ENCODE measurements around the gene AGBL1.

The AGBL1 gene

DNA sequence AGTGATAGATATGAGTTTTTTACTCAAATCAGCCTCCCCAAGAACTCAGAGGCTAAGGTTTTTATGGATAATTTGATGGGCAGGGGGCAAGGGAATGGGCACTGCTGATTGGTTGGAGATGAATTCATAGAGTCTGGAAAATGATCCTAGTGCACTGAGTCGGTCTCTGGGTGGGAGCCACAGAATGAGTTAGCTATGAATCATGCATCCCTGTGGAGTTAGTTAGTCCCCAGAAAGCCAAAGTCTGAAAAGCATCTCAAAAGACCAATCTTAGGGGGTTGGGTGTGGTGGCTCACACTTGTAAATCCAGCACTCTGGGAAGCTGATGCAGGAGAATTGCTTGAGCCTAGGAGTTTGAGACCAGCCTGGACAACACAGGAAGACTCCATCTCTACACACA lies 516.1 kb downstream of the AGBL1 start:
- H3K4me3 ChIP-seq (ENCODE audit: low read length), result no peak overlapping the region
- no peak for DNase-seq (ENCODE audit: low read depth, low spot score)

- no peak overlapping the region for H3K4me3 ChIP-seq (ENCODE audit: low read length)
- DNase-seq (ENCODE audit: low read depth, low spot score), result no peak
Observed at GRCh38 chr15:86603466-86603865, 523.8 kb downstream of the AGBL1 start.

- DNase-seq (ENCODE audit: low read depth, low spot score), result no peak
- H3K4me3 ChIP-seq (ENCODE audit: low read length), result no peak overlapping the region
Observed at GRCh38 chr15:86608461-86609205, 529.0 kb downstream of the AGBL1 start.

GRCh38 chr15:86609275-86609674 lies 529.6 kb downstream of the AGBL1 start:
- no peak overlapping the region for H3K4me3 ChIP-seq (ENCODE audit: low read length)
- no peak for DNase-seq (ENCODE audit: low read depth, low spot score)

DNA sequence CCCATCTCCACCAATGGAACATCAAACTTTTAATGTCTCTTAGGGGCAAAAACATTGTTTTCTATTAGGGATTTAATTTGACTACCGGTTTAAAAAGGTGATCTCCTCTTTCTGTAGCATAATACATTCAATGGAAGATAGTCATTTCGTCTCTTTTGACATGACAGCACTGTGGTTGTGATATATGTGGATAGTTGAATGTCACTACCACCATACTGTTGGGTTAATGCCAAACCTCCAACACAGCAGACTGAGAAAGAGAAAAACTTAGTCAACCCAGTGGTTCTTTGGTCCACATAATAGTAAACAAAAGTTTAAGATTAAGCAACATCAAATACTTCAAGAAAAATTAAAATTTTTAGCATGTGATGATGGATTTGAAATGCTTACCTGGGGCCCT lies 530.4 kb downstream of the AGBL1 start:
- DNase-seq (ENCODE audit: low read depth, low spot score), result no peak
- H3K4me3 ChIP-seq (ENCODE audit: low read length), result no peak overlapping the region

GRCh38 chr15:86611417-86612040 lies 531.9 kb downstream of the AGBL1 start:
- no peak overlapping the region for H3K4me3 ChIP-seq (ENCODE audit: low read length)
- peak; percentile 47 for DNase-seq (ENCODE audit: low read depth, low spot score)

DNA sequence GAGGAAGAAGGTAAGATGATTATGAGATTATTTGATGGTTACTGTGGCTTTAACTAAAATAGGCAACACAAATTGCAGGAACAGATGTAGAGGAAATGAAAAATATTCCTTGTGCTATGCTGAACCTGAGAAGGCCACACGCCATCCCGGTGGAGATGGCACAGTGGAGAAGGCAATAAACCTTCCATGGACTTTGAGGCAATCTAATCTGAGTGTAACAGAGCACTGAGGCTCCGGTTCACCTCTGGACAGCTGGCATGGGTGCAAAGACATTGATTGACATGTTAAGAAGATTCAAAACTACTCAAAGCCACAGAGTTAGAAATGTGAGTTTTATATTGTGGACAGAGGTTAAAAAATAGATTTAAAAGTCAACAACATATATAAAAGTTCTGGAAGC lies 535.7 kb downstream of the AGBL1 start:
- DNase-seq (ENCODE audit: low read depth, low spot score), result no peak
- H3K4me3 ChIP-seq (ENCODE audit: low read length), result no peak overlapping the region

DNA sequence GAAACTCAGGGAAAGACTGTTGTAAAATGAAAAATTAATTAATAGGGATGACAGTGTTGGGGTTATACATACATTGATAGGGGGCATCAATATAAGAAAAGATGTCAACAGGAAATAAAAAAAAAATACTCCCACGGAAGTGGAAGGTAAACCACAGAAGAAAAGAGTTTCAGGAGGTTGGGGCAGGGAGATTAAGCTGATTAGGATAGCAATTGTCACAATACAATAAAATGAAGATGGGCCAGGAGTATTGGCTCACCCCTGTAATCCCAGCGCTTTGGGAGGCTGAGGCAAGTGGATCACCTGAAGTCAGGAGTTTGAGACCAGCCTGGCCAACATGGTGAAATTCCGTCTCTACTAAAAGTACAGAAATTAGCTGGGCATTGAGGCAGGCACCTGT lies 536.1 kb downstream of the AGBL1 start:
- no peak overlapping the region for H3K4me3 ChIP-seq (ENCODE audit: low read length)
- DNase-seq (ENCODE audit: low read depth, low spot score), result peak; percentile 28

- DNase-seq (ENCODE audit: low read depth, low spot score), result no peak
- no peak overlapping the region for H3K4me3 ChIP-seq (ENCODE audit: low read length)
Observed at GRCh38 chr15:86616771-86617170, 537.1 kb downstream of the AGBL1 start.

GRCh38 chr15:86620157-86620556 lies 540.5 kb downstream of the AGBL1 start:
- no peak for DNase-seq (ENCODE audit: low read depth, low spot score)
- no peak overlapping the region for H3K4me3 ChIP-seq (ENCODE audit: low read length)

GRCh38 chr15:86620641-86621349 lies 541.1 kb downstream of the AGBL1 start:
- no peak overlapping the region for H3K4me3 ChIP-seq (ENCODE audit: low read length)
- DNase-seq (ENCODE audit: low read depth, low spot score), result no peak

- no peak overlapping the region for H3K4me3 ChIP-seq (ENCODE audit: low read length)
Observed at GRCh38 chr15:86623236-86623635, 543.6 kb downstream of the AGBL1 start.

GRCh38 chr15:86624261-86625036 lies 544.8 kb downstream of the AGBL1 start:
- no peak overlapping the region for H3K4me3 ChIP-seq (ENCODE audit: low read length)
- no peak for DNase-seq (ENCODE audit: low read depth, low spot score)

More at GRCh38 chr15:86623236-86623635, 543.6 kb downstream of the AGBL1 start:
- DNase-seq (ENCODE audit: low read depth, low spot score), result no peak

GRCh38 chr15:86629409-86630356 lies 550.0 kb downstream of the AGBL1 start:
- no peak for DNase-seq (ENCODE audit: low read depth, low spot score)
- no peak overlapping the region for H3K4me3 ChIP-seq (ENCODE audit: low read length)

DNA sequence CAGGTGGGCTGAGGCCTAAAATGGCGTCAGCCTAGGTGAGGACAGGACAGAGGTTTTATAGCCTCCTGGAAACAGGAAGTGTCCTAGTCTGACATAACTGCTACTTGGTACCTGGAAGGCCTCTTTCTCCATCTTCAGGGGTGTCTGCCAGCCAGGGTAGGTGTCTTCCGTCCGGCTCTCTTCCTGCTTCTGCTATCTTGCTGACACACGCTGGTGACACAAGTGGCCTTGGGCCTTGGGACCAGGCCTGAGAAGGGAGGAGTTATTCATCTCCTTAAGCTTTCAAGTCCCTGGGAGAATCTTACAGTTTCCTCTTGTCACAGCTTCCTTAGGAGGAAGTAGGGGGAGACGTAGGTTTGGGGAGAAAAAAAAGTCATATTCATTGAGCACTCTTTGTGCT lies 551.3 kb downstream of the AGBL1 start:
- no peak overlapping the region for H3K4me3 ChIP-seq (ENCODE audit: low read length)
- no peak for DNase-seq (ENCODE audit: low read depth, low spot score)

DNA sequence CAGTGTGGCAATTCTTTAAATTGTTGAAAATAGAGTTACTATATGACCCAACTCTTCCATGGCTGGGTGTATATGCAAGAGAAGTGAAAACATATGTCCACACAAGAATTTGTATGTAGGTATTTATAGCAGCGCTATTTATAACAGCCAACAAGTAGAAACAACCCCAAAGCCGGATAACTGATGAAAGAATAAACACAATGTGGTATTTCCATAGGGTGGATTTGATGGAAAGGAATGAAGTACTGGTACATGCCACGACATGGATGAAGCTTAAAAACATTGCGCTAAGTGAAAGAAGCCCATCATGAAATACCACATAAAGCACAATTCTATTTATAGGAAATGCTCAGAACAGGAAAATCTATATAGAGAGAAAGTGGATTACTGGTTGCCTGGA lies 554.5 kb downstream of the AGBL1 start:
- no peak overlapping the region for H3K4me3 ChIP-seq (ENCODE audit: low read length)
- no peak for DNase-seq (ENCODE audit: low read depth, low spot score)

DNA sequence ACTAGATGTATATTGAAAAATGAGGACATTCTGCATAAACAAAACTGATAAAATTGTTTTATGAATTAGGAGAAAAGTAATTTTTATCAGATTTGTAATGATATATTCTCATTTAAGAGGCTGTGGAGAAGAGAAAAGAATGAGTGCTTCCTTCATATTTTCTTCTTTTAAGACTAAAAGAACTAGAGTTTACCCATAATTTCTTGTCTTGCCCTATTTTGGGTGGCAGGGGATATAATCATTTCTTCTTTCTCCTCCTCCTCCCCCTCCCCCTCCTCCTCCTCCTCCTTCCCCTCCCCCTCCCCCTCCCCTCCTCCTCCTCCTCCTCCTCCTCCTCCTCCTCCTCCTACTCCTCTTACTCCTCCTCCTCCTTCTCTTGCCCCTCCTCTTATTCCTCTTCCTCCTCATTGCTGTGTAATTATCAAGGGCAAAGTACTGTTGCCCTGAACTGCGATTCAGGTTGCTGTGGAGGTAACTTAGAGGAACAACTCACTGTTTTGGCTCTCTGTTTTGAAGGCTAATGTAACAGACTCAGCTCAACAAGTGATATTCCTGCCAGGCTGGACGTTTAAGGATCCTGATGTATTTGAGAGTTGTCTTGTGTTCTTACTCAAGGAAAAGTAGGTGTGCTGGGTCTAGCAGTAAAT lies 555.4 kb downstream of the AGBL1 start:
- no peak overlapping the region for H3K4me3 ChIP-seq (ENCODE audit: low read length)
- no peak for DNase-seq (ENCODE audit: low read depth, low spot score)

- no peak for DNase-seq (ENCODE audit: low read depth, low spot score)
- H3K4me3 ChIP-seq (ENCODE audit: low read length), result no peak overlapping the region
Observed at GRCh38 chr15:86644339-86644738, 564.7 kb downstream of the AGBL1 start.

Data from Jurkat, Clone E6-1 (cell line).